ENCODE results near the gene TLN1. TPM values are rescaled to one million over a fixed set of nuclear protein-coding genes. Genes with fewer than 3 reads are reported as not detected.

TLN1 gene
- total RNA-seq, 1 experiment from 2014 or later, result 109 TPM

DNA sequence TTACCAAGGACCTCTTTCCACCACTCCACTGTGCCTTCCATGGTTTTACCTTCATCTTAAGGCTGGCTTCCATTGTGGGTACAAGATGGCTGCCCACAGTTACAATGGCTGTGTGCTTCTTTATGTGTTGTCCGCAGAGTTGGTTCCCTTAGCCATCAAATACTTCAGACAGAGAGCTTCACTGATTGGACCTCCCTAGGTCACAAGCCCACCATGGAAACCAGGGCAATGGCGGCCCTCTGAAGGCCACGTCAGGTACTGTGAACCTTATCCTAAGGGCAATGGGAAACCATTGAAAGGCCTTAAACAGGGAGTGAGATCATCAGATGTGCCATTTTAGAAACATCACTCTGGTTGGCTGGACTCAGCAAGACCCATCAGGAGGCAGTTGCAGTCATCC lies 64.1 kb downstream of the TLN1 start:
- CTCF ChIA-PET, result no interaction called here
- no peak for ATAC-seq
- Mint-ChIP-seq H3K4me3 (no peak overlapping the region), H3K36me3 (peaks cover 5% of the 10 kb centered on the region), H3K4me1 (peaks cover 19% of the 10 kb centered on the region), H3K27me3 (ENCODE audit: low read depth) (no peaks in the 10 kb centered on the region; the same call in 1 of the 2 replicates), H3K27ac (no peak overlapping the region), H3K9me3 (peaks cover 7% of the 10 kb centered on the region)
- TF ChIP-seq ETV6 (CRISPR knock-in tag; IDR thresholded peaks at IDR 0.05) (no peak), NR2C2 (CRISPR knock-in tag; IDR thresholded peaks at IDR 0.05) (no peak), NR1H2 (CRISPR knock-in tag; IDR thresholded peaks at IDR 0.05) (no peak), RORB (CRISPR knock-in tag; IDR thresholded peaks at IDR 0.05) (no peak), NFATC4 (CRISPR knock-in tag; IDR thresholded peaks at IDR 0.05) (no peak), ZNF396 (CRISPR knock-in tag; IDR thresholded peaks at IDR 0.05; ENCODE audit: borderline replicate concordance) (no peak), ZNF317 (CRISPR knock-in tag; IDR thresholded peaks at IDR 0.05; ENCODE audit: borderline replicate concordance, low read depth) (no peak)
- POLR2A ChIA-PET, result no interaction called here
- no peak for DNase-seq (ENCODE audit: low spot score)

DNA sequence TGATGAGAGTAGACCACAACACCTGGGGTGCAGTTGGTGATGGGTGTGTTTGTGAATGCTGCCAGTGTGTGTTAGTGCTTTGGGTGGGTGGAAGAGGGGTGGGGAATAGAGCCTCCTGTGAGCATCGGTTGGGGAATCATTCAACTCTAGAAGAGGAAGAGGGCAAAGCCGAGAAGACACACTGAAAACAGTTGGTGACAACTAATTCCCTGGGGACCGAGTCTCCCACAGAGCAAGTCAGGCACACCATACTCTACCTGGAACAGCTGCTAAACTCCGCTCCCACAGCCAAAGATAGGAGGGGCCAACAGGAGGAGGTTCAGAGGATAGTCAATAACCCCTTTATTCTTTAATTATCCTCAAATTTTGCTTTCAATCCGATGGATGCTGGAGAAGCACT lies 65.4 kb downstream of the TLN1 start:
- peaks cover 18% of the 10 kb centered on the region for H3K36me3 Mint-ChIP-seq
- ATAC-seq, result no peak
- peaks cover 7% of the 10 kb centered on the region for H3K9me3 Mint-ChIP-seq
- ChIA-PET CTCF (interaction anchor here (2.9 to 3.8 kb wide), 2 partner anchors 10 to 55 kb away, joined by 18 to 41 read pairs; no protein-coding TSS in a partner anchor), POLR2A (no interaction called here)
- H3K27me3 Mint-ChIP-seq (ENCODE audit: low read depth), result no peaks in the 10 kb centered on the region; the same call in 1 of the 2 replicates
- H3K4me3 Mint-ChIP-seq, result no peak overlapping the region
- no peak for DNase-seq (ENCODE audit: low spot score)
- H3K27ac Mint-ChIP-seq, result no peak overlapping the region
- H3K4me1 Mint-ChIP-seq, result peaks cover 24% of the 10 kb centered on the region
- TF ChIP-seq, protein P1, sequence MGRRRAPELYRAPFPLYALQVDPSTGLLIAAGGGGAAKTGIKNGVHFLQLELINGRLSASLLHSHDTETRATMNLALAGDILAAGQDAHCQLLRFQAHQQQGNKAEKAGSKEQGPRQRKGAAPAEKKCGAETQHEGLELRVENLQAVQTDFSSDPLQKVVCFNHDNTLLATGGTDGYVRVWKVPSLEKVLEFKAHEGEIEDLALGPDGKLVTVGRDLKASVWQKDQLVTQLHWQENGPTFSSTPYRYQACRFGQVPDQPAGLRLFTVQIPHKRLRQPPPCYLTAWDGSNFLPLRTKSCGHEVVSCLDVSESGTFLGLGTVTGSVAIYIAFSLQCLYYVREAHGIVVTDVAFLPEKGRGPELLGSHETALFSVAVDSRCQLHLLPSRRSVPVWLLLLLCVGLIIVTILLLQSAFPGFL (CRISPR knock-in tag; IDR thresholded peaks at IDR 0.05; ENCODE audit: borderline replicate concordance), result no peak

DNA sequence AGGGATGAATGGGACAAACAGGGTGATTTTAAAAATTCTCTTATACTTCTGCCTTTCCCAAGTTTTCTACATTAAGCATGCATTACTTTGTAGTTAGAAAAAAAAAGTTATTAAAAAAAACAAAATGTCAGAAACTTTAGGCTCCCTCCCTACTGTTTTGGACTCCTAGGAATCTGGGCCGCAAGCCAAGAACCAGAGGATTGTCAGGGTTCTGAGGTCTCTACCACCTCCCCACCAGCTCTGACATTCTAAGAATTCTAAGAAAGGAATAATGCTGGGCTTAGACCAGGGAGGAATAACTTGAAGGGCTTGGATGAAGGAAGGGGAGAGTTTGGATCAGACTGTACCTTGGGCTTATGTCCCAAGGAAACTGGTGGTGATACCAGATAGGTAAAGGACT lies 66.0 kb downstream of the TLN1 start:
- Mint-ChIP-seq H3K9me3 (peaks cover 7% of the 10 kb centered on the region), H3K4me3 (no peak overlapping the region), H3K4me1 (peaks cover 24% of the 10 kb centered on the region), H3K36me3 (peaks cover 21% of the 10 kb centered on the region), H3K27me3 (ENCODE audit: low read depth) (no peaks in the 10 kb centered on the region; the same call in 1 of the 2 replicates), H3K27ac (no peak overlapping the region)
- ChIA-PET CTCF (interaction anchor here (1.7 to 10.2 kb wide), 9 partner anchors 10 to 216 kb away, joined by 4 to 127 read pairs (median 14); partner anchors contain the start of genes TESK1 and TPM2), POLR2A (interaction anchor here (2.7 kb wide), 1 partner anchor 14 kb away, joined by 9 read pairs; no protein-coding TSS in a partner anchor)
- DNase-seq (ENCODE audit: low spot score) (no peak), ATAC-seq (no peak)
- TF ChIP-seq, protein P2, sequence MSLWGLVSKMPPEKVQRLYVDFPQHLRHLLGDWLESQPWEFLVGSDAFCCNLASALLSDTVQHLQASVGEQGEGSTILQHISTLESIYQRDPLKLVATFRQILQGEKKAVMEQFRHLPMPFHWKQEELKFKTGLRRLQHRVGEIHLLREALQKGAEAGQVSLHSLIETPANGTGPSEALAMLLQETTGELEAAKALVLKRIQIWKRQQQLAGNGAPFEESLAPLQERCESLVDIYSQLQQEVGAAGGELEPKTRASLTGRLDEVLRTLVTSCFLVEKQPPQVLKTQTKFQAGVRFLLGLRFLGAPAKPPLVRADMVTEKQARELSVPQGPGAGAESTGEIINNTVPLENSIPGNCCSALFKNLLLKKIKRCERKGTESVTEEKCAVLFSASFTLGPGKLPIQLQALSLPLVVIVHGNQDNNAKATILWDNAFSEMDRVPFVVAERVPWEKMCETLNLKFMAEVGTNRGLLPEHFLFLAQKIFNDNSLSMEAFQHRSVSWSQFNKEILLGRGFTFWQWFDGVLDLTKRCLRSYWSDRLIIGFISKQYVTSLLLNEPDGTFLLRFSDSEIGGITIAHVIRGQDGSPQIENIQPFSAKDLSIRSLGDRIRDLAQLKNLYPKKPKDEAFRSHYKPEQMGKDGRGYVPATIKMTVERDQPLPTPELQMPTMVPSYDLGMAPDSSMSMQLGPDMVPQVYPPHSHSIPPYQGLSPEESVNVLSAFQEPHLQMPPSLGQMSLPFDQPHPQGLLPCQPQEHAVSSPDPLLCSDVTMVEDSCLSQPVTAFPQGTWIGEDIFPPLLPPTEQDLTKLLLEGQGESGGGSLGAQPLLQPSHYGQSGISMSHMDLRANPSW (CRISPR knock-in tag; conservative IDR thresholded peaks at IDR 0.05; ENCODE audit: low read depth), result no peak
- TF ChIP-seq OVOL2 (CRISPR knock-in tag; IDR thresholded peaks at IDR 0.05; ENCODE audit: borderline replicate concordance) (no peak), ZNF121 (CRISPR knock-in tag; IDR thresholded peaks at IDR 0.05) (no peak), ZNF232 (CRISPR knock-in tag; IDR thresholded peaks at IDR 0.05) (no peak), ZNF396 (CRISPR knock-in tag; IDR thresholded peaks at IDR 0.05; ENCODE audit: borderline replicate concordance) (no peak), TEAD1 (CRISPR knock-in tag; IDR thresholded peaks at IDR 0.05) (no peak), ZBTB21 (CRISPR knock-in tag; IDR thresholded peaks at IDR 0.05; ENCODE audit: borderline replicate concordance) (no peak), CREM (CRISPR knock-in tag; IDR thresholded peaks at IDR 0.05) (no peak), MXD4 (CRISPR knock-in tag; IDR thresholded peaks at IDR 0.05; ENCODE audit: borderline replicate concordance) (no peak)
- TF ChIP-seq, protein P3, sequence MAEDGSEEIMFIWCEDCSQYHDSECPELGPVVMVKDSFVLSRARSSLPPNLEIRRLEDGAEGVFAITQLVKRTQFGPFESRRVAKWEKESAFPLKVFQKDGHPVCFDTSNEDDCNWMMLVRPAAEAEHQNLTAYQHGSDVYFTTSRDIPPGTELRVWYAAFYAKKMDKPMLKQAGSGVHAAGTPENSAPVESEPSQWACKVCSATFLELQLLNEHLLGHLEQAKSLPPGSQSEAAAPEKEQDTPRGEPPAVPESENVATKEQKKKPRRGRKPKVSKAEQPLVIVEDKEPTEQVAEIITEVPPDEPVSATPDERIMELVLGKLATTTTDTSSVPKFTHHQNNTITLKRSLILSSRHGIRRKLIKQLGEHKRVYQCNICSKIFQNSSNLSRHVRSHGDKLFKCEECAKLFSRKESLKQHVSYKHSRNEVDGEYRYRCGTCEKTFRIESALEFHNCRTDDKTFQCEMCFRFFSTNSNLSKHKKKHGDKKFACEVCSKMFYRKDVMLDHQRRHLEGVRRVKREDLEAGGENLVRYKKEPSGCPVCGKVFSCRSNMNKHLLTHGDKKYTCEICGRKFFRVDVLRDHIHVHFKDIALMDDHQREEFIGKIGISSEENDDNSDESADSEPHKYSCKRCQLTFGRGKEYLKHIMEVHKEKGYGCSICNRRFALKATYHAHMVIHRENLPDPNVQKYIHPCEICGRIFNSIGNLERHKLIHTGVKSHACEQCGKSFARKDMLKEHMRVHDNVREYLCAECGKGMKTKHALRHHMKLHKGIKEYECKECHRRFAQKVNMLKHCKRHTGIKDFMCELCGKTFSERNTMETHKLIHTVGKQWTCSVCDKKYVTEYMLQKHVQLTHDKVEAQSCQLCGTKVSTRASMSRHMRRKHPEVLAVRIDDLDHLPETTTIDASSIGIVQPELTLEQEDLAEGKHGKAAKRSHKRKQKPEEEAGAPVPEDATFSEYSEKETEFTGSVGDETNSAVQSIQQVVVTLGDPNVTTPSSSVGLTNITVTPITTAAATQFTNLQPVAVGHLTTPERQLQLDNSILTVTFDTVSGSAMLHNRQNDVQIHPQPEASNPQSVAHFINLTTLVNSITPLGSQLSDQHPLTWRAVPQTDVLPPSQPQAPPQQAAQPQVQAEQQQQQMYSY (CRISPR knock-in tag; IDR thresholded peaks at IDR 0.05), result no peak
- TF ChIP-seq, protein P4, sequence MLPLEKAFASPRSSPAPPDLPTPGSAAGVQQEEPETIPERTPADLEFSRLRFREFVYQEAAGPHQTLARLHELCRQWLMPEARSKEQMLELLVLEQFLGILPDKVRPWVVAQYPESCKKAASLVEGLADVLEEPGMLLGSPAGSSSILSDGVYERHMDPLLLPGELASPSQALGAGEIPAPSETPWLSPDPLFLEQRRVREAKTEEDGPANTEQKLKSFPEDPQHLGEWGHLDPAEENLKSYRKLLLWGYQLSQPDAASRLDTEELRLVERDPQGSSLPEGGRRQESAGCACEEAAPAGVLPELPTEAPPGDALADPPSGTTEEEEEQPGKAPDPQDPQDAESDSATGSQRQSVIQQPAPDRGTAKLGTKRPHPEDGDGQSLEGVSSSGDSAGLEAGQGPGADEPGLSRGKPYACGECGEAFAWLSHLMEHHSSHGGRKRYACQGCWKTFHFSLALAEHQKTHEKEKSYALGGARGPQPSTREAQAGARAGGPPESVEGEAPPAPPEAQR (CRISPR knock-in tag; IDR thresholded peaks at IDR 0.05), result no peak
- TF ChIP-seq, protein P5, sequence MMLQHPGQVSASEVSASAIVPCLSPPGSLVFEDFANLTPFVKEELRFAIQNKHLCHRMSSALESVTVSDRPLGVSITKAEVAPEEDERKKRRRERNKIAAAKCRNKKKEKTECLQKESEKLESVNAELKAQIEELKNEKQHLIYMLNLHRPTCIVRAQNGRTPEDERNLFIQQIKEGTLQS (CRISPR knock-in tag; conservative IDR thresholded peaks at IDR 0.05), result no peak
- TF ChIP-seq, protein P6, sequence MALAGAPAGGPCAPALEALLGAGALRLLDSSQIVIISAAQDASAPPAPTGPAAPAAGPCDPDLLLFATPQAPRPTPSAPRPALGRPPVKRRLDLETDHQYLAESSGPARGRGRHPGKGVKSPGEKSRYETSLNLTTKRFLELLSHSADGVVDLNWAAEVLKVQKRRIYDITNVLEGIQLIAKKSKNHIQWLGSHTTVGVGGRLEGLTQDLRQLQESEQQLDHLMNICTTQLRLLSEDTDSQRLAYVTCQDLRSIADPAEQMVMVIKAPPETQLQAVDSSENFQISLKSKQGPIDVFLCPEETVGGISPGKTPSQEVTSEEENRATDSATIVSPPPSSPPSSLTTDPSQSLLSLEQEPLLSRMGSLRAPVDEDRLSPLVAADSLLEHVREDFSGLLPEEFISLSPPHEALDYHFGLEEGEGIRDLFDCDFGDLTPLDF (CRISPR knock-in tag; IDR thresholded peaks at IDR 0.05), result no peak

Data from WTC11 (cell line).